Thyroid gland (tissue), 4 donors: ENCODE data around the gene RAB21.
"Not testable (repeated sequence)": the region's sequence is repeated elsewhere in the genome, so short reads cannot be mapped to it uniquely, and the experiment has no call there.

Experiments used
- POLR2A ChIP-seq, 2 donors: fragments of 450-650 bp; IDR thresholded peaks; one replicate each; pipeline ENCODE4 v1.6.1; 2017; ENCODE audit warnings: antibody characterized with exemption in 2 of 2, mild to moderate bottlenecking in 2 of 2, moderate library complexity in 1 of 2
- TF ChIP-seq, protein P1 (sequence below), 6 experiments: fragments of 200-600 bp in 3 of 6; fragments of 450-650 bp in 3 of 6; sonication (generic) in 3 of 6; IDR thresholded peaks; one replicate each; pipeline ENCODE4 v1.5.1; 2016 to 2019; ENCODE audit warnings: antibody characterized with exemption in 6 of 6, mild to moderate bottlenecking in 2 of 6, inconsistent platforms in 1 of 6, moderate library complexity in 1 of 6

DNA sequence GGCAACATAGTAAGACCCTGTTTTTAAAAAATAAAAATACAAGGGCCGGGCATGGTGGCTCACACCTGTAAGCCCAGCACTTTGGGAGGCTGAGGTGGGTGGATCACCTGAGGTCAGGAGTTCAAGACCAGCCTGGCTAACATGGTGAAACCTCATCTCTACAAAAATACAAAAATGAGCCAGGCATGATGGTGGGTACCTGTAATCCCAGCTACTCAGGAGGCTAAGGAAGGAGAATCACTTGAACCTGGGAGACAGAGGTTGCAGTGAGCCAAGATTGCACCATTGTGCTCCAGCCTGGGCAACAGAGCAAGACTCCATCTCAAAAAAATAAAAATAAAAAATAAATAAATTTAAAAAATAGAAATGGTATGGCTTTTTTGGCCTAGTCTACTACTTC lies 6.7 kb downstream of the RAB21 start:
- TF ChIP-seq, protein P1, sequence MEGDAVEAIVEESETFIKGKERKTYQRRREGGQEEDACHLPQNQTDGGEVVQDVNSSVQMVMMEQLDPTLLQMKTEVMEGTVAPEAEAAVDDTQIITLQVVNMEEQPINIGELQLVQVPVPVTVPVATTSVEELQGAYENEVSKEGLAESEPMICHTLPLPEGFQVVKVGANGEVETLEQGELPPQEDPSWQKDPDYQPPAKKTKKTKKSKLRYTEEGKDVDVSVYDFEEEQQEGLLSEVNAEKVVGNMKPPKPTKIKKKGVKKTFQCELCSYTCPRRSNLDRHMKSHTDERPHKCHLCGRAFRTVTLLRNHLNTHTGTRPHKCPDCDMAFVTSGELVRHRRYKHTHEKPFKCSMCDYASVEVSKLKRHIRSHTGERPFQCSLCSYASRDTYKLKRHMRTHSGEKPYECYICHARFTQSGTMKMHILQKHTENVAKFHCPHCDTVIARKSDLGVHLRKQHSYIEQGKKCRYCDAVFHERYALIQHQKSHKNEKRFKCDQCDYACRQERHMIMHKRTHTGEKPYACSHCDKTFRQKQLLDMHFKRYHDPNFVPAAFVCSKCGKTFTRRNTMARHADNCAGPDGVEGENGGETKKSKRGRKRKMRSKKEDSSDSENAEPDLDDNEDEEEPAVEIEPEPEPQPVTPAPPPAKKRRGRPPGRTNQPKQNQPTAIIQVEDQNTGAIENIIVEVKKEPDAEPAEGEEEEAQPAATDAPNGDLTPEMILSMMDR (IDR thresholded peaks at IDR 0.05), result not testable (repeated sequence)
- not testable (repeated sequence) for TF ChIP-seq POLR2A (IDR thresholded peaks at IDR 0.05)
